WTC11 (cell line): Measurements from ENCODE around the gene ZYG11B. TPM values are rescaled to one million over a fixed set of nuclear protein-coding genes. Genes with fewer than 3 reads are reported as not detected.

Source experiments
- ATAC-seq: fragments of 200-7000 bp; cut with Tn5 transposase; 2 replicates; pipeline ENCODE4 v1.10.0; 2021; ENCODE audit warnings: mild to moderate bottlenecking, moderate library complexity
- CTCF ChIA-PET: fragments of 300-600 bp; sonication (Branson Sonifier 250); formaldehyde crosslinking; loops from one replicate; lab custom pipeline; 2021; ENCODE audit warnings: antibody characterized with exemption; lab: Charles Lee
- POLR2A ChIA-PET: fragments of 350-600 bp; sonication (Branson Sonifier 250); formaldehyde crosslinking; loops from one replicate; lab custom pipeline; 2021; ENCODE audit warnings: antibody characterized with exemption; lab: Charles Lee
- DNase-seq: peaks from one replicate; pipeline ENCODE4 v3.0.0; 2021; ENCODE audit warnings: low spot score
- H3K27ac Mint-ChIP-seq: 2 replicates; pipeline ENCODE4 v1.8.0; 2021; ENCODE audit warnings: mixed read lengths
- H3K27me3 Mint-ChIP-seq: 2 replicates; pipeline ENCODE4 v1.8.0; 2021; ENCODE audit warnings: low read depth, mild to moderate bottlenecking, moderate library complexity, mixed read lengths
- H3K36me3 Mint-ChIP-seq: 2 replicates; pipeline ENCODE4 v1.8.0; 2021; ENCODE audit warnings: mixed read lengths
- H3K4me1 Mint-ChIP-seq: 2 replicates; pipeline ENCODE4 v1.8.0; 2022; ENCODE audit warnings: mixed read lengths
- H3K4me3 Mint-ChIP-seq: 2 replicates; pipeline ENCODE4 v1.8.0; 2021; ENCODE audit warnings: mild to moderate bottlenecking, moderate library complexity, mixed read lengths
- H3K9me3 Mint-ChIP-seq: 2 replicates; pipeline ENCODE4 v1.8.0; 2021; ENCODE audit warnings: mixed read lengths
- GRHL2 ChIP-seq: fragments of 250-450 bp; sonication (Bioruptor Pico); IDR thresholded peaks from 2 replicates; pipeline ENCODE4 v1.8.0; 2022; ENCODE audit warnings: mild to moderate bottlenecking, moderate library complexity; ENCODE audit not compliant: insufficient replicate concordance, severe bottlenecking
- GTF2I ChIP-seq: fragments of 250-450 bp; sonication (Bioruptor Pico); conservative IDR thresholded peaks from 2 replicates; pipeline ENCODE4 v1.4.0; 2021; ENCODE audit warnings: mild to moderate bottlenecking
- JUN ChIP-seq: sonication (generic); formaldehyde crosslinking; IDR thresholded peaks from 2 replicates; pipeline ENCODE4 v1.8.0; 2023; ENCODE audit warnings: mild to moderate bottlenecking, missing genetic modification reagents
- KAT7 ChIP-seq: sonication (generic); formaldehyde crosslinking; IDR thresholded peaks from 2 replicates; pipeline ENCODE4 v1.8.1; 2023; ENCODE audit warnings: missing genetic modification reagents, mild to moderate bottlenecking, borderline replicate concordance
- NFATC4 ChIP-seq: fragments of 250-450 bp; sonication (Bioruptor Pico); IDR thresholded peaks from 2 replicates; pipeline ENCODE4 v1.9.0; 2021; ENCODE audit warnings: mild to moderate bottlenecking
- SMAD4 ChIP-seq: sonication (generic); formaldehyde crosslinking; IDR thresholded peaks from 2 replicates; pipeline ENCODE4 v1.8.0; 2022; ENCODE audit warnings: mild to moderate bottlenecking, missing genetic modification reagents
- TEAD4 ChIP-seq: sonication (generic); formaldehyde crosslinking; IDR thresholded peaks from 2 replicates; pipeline ENCODE4 v1.8.0; 2022; ENCODE audit warnings: mild to moderate bottlenecking, missing genetic modification reagents
- ZNF263 ChIP-seq: sonication (generic); formaldehyde crosslinking; IDR thresholded peaks from 2 replicates; pipeline ENCODE4 v1.8.1; 2022; ENCODE audit warnings: low read depth, mild to moderate bottlenecking, moderate library complexity, missing genetic modification reagents
- ZNF671 ChIP-seq: fragments of 250-450 bp; sonication (Bioruptor Pico); IDR thresholded peaks from 2 replicates; pipeline ENCODE4 v1.8.0; 2021; ENCODE audit warnings: mild to moderate bottlenecking
- total RNA-seq: library from RNA; stranded (reverse); gene quantifications from 3 replicates; pipeline ENCODE4 v1.2.3, GENCODE V29; 2021
- TF ChIP-seq, protein P1 (sequence below): sonication (generic); formaldehyde crosslinking; IDR thresholded peaks from 2 replicates; pipeline ENCODE4 v1.8.1; 2022; ENCODE audit warnings: missing genetic modification reagents, borderline replicate concordance
- TF ChIP-seq, protein P2 (sequence below): sonication (generic); formaldehyde crosslinking; IDR thresholded peaks from 2 replicates; pipeline ENCODE4 v1.8.1; 2022; ENCODE audit warnings: mild to moderate bottlenecking, missing genetic modification reagents, moderate library complexity, borderline replicate concordance
- TF ChIP-seq, protein P3 (sequence below): sonication (generic); formaldehyde crosslinking; IDR thresholded peaks from 2 replicates; pipeline ENCODE4 v1.8.0; 2023; ENCODE audit warnings: missing genetic modification reagents, mild to moderate bottlenecking, borderline replicate concordance
- TF ChIP-seq, protein P4 (sequence below): sonication (generic); formaldehyde crosslinking; IDR thresholded peaks from 2 replicates; pipeline ENCODE4 v1.8.1; 2023; ENCODE audit warnings: mild to moderate bottlenecking, missing genetic modification reagents, moderate library complexity
- TF ChIP-seq, protein P5 (sequence below): sonication (generic); formaldehyde crosslinking; IDR thresholded peaks from 2 replicates; pipeline ENCODE4 v1.8.0; 2022; ENCODE audit warnings: mild to moderate bottlenecking, missing genetic modification reagents
- TF ChIP-seq, protein P6 (sequence below): sonication (generic); formaldehyde crosslinking; IDR thresholded peaks from 2 replicates; pipeline ENCODE4 v1.8.1; 2023; ENCODE audit warnings: mild to moderate bottlenecking, moderate library complexity, missing genetic modification reagents

The ZYG11B gene
- total RNA-seq, 1 experiment from 2014 or later: 19.2 TPM

DNA sequence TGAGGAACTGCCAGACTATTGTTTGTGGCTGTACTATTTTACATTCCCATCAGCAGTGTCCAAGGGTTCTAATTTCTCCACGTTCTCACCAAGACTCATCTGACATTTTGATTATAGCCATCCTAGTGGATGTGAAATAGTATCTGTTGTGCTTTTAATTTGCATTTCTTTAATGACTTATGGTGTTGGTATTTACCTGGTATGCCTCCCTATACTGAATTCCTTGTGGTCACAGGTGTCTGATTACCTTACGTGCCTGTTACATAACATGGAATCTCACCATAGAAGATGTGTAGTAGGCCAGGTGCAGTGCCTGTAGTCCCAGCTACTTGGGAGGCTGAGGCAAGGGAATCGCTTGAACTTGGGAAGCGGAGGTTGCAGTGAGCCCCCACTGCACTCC, 129.8 kb downstream of the ZYG11B start (continued):
- TF ChIP-seq, protein P1, sequence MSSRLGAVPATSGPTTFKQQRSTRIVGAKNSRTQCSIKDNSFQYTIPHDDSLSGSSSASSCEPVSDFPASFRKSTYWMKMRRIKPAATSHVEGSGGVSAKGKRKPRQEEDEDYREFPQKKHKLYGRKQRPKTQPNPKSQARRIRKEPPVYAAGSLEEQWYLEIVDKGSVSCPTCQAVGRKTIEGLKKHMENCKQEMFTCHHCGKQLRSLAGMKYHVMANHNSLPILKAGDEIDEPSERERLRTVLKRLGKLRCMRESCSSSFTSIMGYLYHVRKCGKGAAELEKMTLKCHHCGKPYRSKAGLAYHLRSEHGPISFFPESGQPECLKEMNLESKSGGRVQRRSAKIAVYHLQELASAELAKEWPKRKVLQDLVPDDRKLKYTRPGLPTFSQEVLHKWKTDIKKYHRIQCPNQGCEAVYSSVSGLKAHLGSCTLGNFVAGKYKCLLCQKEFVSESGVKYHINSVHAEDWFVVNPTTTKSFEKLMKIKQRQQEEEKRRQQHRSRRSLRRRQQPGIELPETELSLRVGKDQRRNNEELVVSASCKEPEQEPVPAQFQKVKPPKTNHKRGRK (CRISPR knock-in tag): no peak
- no peak for TF ChIP-seq JUN
- no peak for TF ChIP-seq SMAD4 (CRISPR knock-in tag)
- no peak for TF ChIP-seq TEAD4 (CRISPR knock-in tag)
- TF ChIP-seq, protein P2, sequence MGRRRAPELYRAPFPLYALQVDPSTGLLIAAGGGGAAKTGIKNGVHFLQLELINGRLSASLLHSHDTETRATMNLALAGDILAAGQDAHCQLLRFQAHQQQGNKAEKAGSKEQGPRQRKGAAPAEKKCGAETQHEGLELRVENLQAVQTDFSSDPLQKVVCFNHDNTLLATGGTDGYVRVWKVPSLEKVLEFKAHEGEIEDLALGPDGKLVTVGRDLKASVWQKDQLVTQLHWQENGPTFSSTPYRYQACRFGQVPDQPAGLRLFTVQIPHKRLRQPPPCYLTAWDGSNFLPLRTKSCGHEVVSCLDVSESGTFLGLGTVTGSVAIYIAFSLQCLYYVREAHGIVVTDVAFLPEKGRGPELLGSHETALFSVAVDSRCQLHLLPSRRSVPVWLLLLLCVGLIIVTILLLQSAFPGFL (CRISPR knock-in tag): no peak
- TF ChIP-seq NFATC4 (CRISPR knock-in tag): no peak
- TF ChIP-seq GTF2I: no peak
- TF ChIP-seq, protein P3, sequence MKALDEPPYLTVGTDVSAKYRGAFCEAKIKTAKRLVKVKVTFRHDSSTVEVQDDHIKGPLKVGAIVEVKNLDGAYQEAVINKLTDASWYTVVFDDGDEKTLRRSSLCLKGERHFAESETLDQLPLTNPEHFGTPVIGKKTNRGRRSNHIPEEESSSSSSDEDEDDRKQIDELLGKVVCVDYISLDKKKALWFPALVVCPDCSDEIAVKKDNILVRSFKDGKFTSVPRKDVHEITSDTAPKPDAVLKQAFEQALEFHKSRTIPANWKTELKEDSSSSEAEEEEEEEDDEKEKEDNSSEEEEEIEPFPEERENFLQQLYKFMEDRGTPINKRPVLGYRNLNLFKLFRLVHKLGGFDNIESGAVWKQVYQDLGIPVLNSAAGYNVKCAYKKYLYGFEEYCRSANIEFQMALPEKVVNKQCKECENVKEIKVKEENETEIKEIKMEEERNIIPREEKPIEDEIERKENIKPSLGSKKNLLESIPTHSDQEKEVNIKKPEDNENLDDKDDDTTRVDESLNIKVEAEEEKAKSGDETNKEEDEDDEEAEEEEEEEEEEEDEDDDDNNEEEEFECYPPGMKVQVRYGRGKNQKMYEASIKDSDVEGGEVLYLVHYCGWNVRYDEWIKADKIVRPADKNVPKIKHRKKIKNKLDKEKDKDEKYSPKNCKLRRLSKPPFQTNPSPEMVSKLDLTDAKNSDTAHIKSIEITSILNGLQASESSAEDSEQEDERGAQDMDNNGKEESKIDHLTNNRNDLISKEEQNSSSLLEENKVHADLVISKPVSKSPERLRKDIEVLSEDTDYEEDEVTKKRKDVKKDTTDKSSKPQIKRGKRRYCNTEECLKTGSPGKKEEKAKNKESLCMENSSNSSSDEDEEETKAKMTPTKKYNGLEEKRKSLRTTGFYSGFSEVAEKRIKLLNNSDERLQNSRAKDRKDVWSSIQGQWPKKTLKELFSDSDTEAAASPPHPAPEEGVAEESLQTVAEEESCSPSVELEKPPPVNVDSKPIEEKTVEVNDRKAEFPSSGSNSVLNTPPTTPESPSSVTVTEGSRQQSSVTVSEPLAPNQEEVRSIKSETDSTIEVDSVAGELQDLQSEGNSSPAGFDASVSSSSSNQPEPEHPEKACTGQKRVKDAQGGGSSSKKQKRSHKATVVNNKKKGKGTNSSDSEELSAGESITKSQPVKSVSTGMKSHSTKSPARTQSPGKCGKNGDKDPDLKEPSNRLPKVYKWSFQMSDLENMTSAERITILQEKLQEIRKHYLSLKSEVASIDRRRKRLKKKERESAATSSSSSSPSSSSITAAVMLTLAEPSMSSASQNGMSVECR: no peak

DNA sequence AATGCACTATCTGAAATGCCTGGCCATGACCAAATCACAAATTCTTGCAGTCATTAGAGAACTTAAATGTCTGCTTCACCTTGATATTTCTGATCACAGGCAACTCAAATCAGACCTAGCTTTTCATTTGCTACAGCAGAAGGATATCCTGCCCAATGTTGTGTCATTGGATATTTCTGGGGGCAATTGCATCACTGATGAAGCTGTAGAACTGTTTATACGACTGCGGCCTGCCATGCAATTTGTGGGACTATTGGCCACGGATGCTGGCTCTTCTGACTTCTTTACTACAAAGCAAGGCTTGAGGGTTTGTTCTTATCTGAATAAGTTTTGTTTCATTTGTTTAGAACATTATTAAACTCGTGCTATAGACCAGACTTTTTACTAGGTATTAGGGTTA, 131.2 kb downstream of the ZYG11B start:
- Mint-ChIP-seq H3K36me3 (peaks cover 4% of the 10 kb centered on the region; the same call in 1 of the 2 replicates), H3K27ac (no peak overlapping the region), H3K27me3 (no peaks in the 10 kb centered on the region), H3K4me3 (no peak overlapping the region), H3K4me1 (peaks cover 3% of the 10 kb centered on the region; the same call in 1 of the 2 replicates), H3K9me3 (no peaks in the 10 kb centered on the region)
- no peak for DNase-seq
- CTCF ChIA-PET: no interaction called here
- no peak for ATAC-seq
- POLR2A ChIA-PET: no interaction called here
- TF ChIP-seq ZNF263 (CRISPR knock-in tag) (no peak), KAT7 (CRISPR knock-in tag) (no peak), ZNF671 (CRISPR knock-in tag) (no peak), GRHL2 (no peak)
- TF ChIP-seq, protein P3: no peak
- TF ChIP-seq, protein P4, sequence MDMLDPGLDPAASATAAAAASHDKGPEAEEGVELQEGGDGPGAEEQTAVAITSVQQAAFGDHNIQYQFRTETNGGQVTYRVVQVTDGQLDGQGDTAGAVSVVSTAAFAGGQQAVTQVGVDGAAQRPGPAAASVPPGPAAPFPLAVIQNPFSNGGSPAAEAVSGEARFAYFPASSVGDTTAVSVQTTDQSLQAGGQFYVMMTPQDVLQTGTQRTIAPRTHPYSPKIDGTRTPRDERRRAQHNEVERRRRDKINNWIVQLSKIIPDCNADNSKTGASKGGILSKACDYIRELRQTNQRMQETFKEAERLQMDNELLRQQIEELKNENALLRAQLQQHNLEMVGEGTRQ (CRISPR knock-in tag): no peak
- TF ChIP-seq, protein P5, sequence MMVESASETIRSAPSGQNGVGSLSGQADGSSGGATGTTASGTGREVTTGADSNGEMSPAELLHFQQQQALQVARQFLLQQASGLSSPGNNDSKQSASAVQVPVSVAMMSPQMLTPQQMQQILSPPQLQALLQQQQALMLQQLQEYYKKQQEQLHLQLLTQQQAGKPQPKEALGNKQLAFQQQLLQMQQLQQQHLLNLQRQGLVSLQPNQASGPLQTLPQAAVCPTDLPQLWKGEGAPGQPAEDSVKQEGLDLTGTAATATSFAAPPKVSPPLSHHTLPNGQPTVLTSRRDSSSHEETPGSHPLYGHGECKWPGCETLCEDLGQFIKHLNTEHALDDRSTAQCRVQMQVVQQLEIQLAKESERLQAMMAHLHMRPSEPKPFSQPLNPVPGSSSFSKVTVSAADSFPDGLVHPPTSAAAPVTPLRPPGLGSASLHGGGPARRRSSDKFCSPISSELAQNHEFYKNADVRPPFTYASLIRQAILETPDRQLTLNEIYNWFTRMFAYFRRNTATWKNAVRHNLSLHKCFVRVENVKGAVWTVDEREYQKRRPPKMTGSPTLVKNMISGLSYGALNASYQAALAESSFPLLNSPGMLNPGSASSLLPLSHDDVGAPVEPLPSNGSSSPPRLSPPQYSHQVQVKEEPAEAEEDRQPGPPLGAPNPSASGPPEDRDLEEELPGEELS (CRISPR knock-in tag): no peak
- TF ChIP-seq, protein P6, sequence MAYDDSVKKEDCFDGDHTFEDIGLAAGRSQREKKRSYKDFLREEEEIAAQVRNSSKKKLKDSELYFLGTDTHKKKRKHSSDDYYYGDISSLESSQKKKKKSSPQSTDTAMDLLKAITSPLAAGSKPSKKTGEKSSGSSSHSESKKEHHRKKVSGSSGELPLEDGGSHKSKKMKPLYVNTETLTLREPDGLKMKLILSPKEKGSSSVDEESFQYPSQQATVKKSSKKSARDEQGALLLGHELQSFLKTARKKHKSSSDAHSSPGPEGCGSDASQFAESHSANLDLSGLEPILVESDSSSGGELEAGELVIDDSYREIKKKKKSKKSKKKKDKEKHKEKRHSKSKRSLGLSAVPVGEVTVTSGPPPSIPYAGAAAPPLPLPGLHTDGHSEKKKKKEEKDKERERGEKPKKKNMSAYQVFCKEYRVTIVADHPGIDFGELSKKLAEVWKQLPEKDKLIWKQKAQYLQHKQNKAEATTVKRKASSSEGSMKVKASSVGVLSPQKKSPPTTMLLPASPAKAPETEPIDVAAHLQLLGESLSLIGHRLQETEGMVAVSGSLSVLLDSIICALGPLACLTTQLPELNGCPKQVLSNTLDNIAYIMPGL (CRISPR knock-in tag): no peak
